OCI-LY3 (cell line): Measurements from ENCODE around the gene L2HGDH.

Experiments used
- H2AFZ ChIP-seq: fragments of 200-600, 300-600 bp; shearing (Covaris generic); 2 replicates; pipeline ENCODE4 v1.6.0; 2014; ENCODE audit warnings: antibody characterized with exemption, low read depth, low read length
- H3K27ac ChIP-seq: fragments of 200-600, 300-600 bp; sonication (generic); 2 replicates; pipeline ENCODE4 v1.5.1; 2014; ENCODE audit warnings: mild to moderate bottlenecking, low read length, moderate library complexity, mixed read lengths
- H3K27me3 ChIP-seq: fragments of 200-600, 300-600 bp; sonication (generic); 2 replicates; pipeline ENCODE4 v1.6.1; 2014; ENCODE audit warnings: low read depth, low read length, mixed read lengths
- H3K36me3 ChIP-seq: fragments of 200-600, 300-600 bp; sonication (generic); replicated peaks from 2 replicates; pipeline ENCODE3; 2014; ENCODE audit warnings: low read depth, low read length, mixed read lengths
- H3K4me1 ChIP-seq: fragments of 300-600, 200-600 bp; sonication (generic); 2 replicates; pipeline ENCODE4 v1.6.1; 2014; ENCODE audit warnings: low read length, mixed read lengths
- H3K4me2 ChIP-seq: fragments of 200-600, 300-600 bp; sonication (generic); 2 replicates; pipeline ENCODE4 v1.6.1; 2014; ENCODE audit warnings: low read length, mixed read lengths
- H3K4me3 ChIP-seq: fragments of 300-600, 200-600 bp; sonication (generic); 2 replicates; pipeline ENCODE4 v1.5.1; 2014; ENCODE audit warnings: antibody characterized with exemption, mild to moderate bottlenecking, low read length, moderate library complexity
- H3K79me2 ChIP-seq: fragments of 300-600, 200-600 bp; shearing (Covaris generic); 2 replicates; pipeline ENCODE4 v1.6.1; 2014; ENCODE audit warnings: mild to moderate bottlenecking, low read length, mixed read lengths
- H3K9ac ChIP-seq: fragments of 300-600, 200-600 bp; shearing (Covaris generic); 2 replicates; pipeline ENCODE4 v1.6.0; 2014; ENCODE audit warnings: mild to moderate bottlenecking, low read length, moderate library complexity
- H3K9me3 ChIP-seq: fragments of 200-600, 300-600 bp; shearing (Covaris generic); 2 replicates; pipeline ENCODE4 v1.6.1; 2014; ENCODE audit warnings: low read length, mixed read lengths; ENCODE audit not compliant: insufficient read depth
- H4K20me1 ChIP-seq: fragments of 200-600, 300-600 bp; sonication (generic); 2 replicates; pipeline ENCODE4 v1.6.1; 2016; ENCODE audit warnings: low read length, mixed read lengths; ENCODE audit not compliant: insufficient read depth
- CTCF ChIP-seq: fragments of 200-600, 300-600 bp; sonication (generic); IDR thresholded peaks from 2 replicates; pipeline ENCODE4 v1.5.1; 2014; ENCODE audit warnings: antibody characterized with exemption, low read length, low read depth
- EZH2phosphoT487 ChIP-seq: fragments of 200-600 bp; shearing (Covaris generic); IDR thresholded peaks from 2 replicates; pipeline ENCODE4 v1.6.1; 2018; ENCODE audit warnings: antibody characterized with exemption, mixed run types, low read depth

Gene L2HGDH

GRCh38 chr14:50225974-50226297 is 86.1 kb downstream of the L2HGDH start:
- H4K20me1 ChIP-seq: peaks cover 27% of the 10 kb centered on the region
- no peak overlapping the region for H2AFZ ChIP-seq
- H3K4me2 ChIP-seq: no peak overlapping the region
- H3K36me3 ChIP-seq: peaks cover 7% of the 10 kb centered on the region
- H3K27ac ChIP-seq: no peak overlapping the region
- no peaks in the 10 kb centered on the region for H3K9me3 ChIP-seq
- no peak overlapping the region for H3K4me3 ChIP-seq
- H3K79me2 ChIP-seq: peaks cover 40% of the 10 kb centered on the region
- TF ChIP-seq EZH2phosphoT487 (no peak), CTCF (no peak)
- H3K9ac ChIP-seq: no peak overlapping the region
- H3K4me1 ChIP-seq: peaks cover 7% of the 10 kb centered on the region
- no peaks in the 10 kb centered on the region for H3K27me3 ChIP-seq

GRCh38 chr14:50225067-50225973 is 86.7 kb downstream of the L2HGDH start:
- Histone ChIP-seq H3K9ac (no peak overlapping the region), H3K4me2 (no peak overlapping the region), H3K4me3 (no peak overlapping the region), H3K27me3 (no peaks in the 10 kb centered on the region), H3K79me2 (peaks cover 34% of the 10 kb centered on the region), H3K4me1 (peaks cover 7% of the 10 kb centered on the region), H3K9me3 (no peaks in the 10 kb centered on the region), H4K20me1 (peaks cover 25% of the 10 kb centered on the region), H3K27ac (no peak overlapping the region), H3K36me3 (peaks cover 7% of the 10 kb centered on the region), H2AFZ (no peak overlapping the region)
- TF ChIP-seq CTCF (no peak), EZH2phosphoT487 (no peak)

- H3K9me3 ChIP-seq: no peaks in the 10 kb centered on the region
- H3K4me3 ChIP-seq: no peak overlapping the region
- H3K27ac ChIP-seq: no peak overlapping the region
- no peaks in the 10 kb centered on the region for H3K27me3 ChIP-seq
- H3K79me2 ChIP-seq: peaks cover 5% of the 10 kb centered on the region
- no peak overlapping the region for H2AFZ ChIP-seq
- no peaks in the 10 kb centered on the region for H3K36me3 ChIP-seq
- no peak for TF ChIP-seq CTCF
- no peak for TF ChIP-seq EZH2phosphoT487
- peaks cover 14% of the 10 kb centered on the region; the same call in 1 of the 2 replicates for H4K20me1 ChIP-seq
- H3K9ac ChIP-seq: no peak overlapping the region
- no peaks in the 10 kb centered on the region for H3K4me1 ChIP-seq
- H3K4me2 ChIP-seq: no peak overlapping the region
Measured at GRCh38 chr14:50222055-50222613, 89.9 kb downstream of the L2HGDH start.

- H4K20me1 ChIP-seq: 0 out of 2 replicates have a peak, but pooled peaks cover 6% of the 10 kb centered on the region
- TF ChIP-seq EZH2phosphoT487 (no peak), CTCF (no peak)
Measured at GRCh38 chr14:50218501-50218900, 93.5 kb downstream of the L2HGDH start.

More at GRCh38 chr14:50218501-50218900, 93.5 kb downstream of the L2HGDH start:
- Histone ChIP-seq H3K79me2 (no peaks in the 10 kb centered on the region), H3K4me1 (no peaks in the 10 kb centered on the region), H3K4me2 (no peak overlapping the region), H2AFZ (no peak overlapping the region), H3K36me3 (no peaks in the 10 kb centered on the region), H3K27me3 (no peaks in the 10 kb centered on the region), H3K9me3 (no peaks in the 10 kb centered on the region), H3K9ac (no peak overlapping the region), H3K4me3 (no peak overlapping the region), H3K27ac (no peak overlapping the region)
